HG02759 (cell line): Measurements from ENCODE around the gene MKX.
"Not testable (repeated sequence)": the region's sequence is repeated elsewhere in the genome, so short reads cannot be mapped to it uniquely, and the experiment has no call there.

Experiments
- ATAC-seq: cut with Tn5 transposase; IDR thresholded peaks from one replicate; pipeline ENCODE4 v1.9.1; 2021; ENCODE audit warnings: mild to moderate bottlenecking, moderate library complexity; ENCODE audit not compliant: unreplicated experiment

The MKX gene

DNA sequence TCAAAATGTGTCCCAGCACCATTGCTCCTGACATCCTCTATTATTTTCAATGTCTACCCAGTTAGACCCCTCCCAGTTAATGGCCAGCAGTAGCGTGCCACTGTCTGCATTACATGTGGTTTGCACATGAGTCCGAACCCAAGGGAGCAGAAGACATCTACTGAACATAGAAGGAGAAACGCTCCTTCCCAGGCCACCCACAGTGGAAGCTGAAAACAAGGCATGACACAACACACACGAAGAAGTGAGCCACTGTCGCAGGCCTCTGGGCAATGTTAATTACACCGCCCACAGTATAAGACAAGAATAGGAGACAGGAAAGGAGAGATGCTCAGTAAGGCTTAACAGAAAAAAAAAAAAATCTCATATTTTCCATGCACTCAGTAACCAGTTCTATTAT is 50.5 kb downstream of the MKX start:
- no peak for ATAC-seq

DNA sequence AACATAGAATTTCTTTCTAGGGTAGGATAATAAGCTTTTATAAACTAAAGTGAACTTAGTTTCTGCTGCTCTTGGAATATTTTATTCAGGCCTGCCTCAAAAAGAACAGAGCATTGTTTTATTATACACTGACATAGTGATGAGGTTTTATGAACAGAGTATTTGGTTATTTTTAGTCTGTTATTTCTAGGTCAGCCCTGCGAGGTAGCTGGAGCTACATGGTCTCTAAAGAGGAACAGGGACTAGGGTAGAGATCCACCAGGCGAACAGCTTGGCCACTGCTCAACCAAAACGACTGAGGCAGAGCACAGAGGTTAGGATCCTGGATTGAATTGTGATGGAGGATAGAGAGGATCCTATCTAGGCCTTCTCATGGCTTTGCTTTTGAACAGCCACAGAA is 53.0 kb downstream of the MKX start:
- no peak for ATAC-seq

DNA sequence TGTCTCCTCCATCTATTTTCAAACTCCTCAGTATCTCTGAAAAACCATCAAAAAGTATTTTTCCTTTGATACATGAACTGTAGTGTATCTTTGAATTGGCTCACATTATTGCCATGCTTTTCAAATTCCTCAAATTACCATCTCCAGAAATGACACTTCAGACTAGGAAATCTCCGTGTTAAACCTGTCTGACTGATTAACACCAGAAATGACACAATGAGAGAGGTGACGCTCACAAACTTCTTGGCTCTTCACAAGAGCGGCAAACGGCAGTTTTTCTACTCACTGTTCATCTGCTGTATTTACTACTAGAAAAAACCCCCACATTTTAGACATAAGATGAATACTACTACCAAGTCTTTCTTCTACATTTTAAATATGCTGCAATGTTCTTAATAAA is 56.6 kb downstream of the MKX start:
- ATAC-seq: no peak

DNA sequence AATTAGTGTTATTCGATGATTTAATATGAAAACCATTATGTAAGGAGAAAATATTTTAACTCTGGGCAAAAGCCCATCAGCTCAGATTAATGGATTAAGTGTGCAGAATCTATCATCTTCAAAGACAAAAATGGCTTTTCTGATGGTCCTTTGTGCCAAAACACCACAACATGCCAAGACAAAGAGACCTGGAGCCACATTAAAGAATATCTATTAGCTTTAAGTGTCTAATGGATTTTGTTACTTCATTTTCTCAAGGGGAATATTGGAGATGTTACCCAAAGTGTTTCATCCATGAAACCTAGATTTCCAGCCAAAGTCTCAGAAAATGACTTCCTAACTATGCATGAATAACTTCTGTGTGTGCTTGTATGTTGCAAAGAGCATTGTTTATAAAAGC is 57.3 kb downstream of the MKX start:
- no peak for ATAC-seq

DNA sequence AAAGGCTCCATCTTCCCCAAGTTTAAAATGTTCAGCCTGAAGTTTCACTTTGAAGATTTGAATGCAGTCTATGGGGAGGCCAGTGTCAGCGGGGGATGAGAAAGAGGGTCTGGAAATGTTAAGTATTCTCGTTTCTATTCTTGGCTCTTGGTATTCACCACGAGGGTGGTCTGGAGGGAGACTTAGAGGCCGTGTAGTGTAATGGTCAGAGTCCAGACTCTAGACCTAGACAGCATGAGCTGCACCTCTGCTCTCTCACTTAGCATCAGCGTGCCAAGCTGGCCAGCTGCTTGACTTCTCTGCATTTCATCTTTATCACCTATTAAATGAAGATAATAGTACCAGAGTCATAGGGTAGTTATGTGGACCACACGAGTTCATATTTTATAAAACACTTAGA is 57.9 kb downstream of the MKX start:
- ATAC-seq: no peak

DNA sequence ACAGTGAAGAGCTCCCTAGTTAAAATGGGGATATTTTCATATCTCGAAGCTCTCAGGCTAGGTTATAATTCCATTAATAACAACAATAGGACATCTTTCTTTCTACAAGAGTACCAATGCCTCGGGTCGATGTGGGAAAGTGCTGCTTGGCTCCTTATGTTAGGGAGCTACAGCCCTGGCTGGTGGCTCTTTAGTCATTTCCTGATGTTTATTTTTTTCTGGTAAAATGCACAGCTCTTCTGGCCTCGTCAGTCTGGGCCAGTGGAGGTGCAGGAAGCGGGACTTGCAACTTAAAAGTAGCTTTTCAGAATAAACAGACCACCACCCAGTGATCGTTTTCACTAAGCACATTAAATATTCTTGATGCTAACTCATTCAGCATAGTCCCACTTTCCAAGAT is 58.3 kb downstream of the MKX start:
- ATAC-seq: no peak

DNA sequence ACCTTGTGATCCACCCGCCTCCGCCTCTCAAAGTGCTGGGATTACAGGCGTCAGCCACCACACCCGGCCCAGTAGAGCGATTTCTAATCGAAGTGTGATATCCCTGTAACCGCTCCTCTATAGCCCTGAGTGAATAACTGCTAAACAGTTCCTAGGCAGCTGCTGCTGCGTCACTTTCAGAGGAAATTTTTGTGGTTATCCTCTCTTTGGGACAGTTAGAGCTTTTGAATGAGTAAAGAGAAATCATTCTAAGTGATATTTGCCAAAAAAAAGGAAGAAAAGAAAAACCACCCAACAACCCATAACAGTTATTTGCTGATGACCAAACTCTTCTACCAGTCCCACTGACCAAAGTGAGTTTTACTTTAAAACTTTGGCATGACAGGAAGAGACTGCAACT is 59.9 kb downstream of the MKX start:
- no peak for ATAC-seq

DNA sequence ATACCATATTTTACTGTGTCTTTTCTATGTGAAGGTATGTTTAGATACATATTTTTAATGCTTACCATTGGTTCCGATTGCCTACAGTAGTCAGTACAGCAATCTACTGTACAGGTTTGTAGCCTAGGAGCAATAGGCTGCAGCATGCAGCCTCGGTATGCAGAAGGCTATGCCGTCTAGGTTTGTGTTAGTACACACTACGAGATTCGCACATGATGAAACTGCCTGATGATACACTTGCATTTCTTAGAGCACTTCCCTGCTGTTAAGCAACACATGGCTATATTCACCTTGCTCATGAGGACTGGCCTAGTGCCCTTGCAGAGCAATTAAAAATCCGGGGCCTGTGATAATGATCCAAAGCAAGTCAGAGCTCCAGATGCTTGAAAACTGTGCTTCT is 62.4 kb downstream of the MKX start:
- ATAC-seq: no peak

DNA sequence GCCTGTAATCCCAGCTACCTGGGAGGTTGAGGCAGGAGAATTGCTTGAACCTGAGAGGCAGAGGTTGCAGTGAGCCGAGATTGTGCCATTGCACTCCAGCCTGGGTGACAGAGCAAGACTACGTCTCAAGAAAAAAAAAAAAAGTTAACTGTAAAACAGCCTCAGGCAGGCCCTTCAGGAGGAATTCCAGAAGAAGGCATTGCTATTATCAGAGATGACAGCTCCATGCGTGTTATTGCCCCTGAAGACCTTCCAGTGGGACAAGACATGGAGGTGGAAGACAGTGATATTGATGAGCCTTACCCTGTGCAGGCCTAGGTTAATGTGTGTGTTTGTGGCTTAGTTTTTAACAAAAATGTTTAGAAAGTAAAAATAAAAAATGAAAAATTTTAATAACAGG is 63.8 kb downstream of the MKX start:
- ATAC-seq: not testable (repeated sequence)

DNA sequence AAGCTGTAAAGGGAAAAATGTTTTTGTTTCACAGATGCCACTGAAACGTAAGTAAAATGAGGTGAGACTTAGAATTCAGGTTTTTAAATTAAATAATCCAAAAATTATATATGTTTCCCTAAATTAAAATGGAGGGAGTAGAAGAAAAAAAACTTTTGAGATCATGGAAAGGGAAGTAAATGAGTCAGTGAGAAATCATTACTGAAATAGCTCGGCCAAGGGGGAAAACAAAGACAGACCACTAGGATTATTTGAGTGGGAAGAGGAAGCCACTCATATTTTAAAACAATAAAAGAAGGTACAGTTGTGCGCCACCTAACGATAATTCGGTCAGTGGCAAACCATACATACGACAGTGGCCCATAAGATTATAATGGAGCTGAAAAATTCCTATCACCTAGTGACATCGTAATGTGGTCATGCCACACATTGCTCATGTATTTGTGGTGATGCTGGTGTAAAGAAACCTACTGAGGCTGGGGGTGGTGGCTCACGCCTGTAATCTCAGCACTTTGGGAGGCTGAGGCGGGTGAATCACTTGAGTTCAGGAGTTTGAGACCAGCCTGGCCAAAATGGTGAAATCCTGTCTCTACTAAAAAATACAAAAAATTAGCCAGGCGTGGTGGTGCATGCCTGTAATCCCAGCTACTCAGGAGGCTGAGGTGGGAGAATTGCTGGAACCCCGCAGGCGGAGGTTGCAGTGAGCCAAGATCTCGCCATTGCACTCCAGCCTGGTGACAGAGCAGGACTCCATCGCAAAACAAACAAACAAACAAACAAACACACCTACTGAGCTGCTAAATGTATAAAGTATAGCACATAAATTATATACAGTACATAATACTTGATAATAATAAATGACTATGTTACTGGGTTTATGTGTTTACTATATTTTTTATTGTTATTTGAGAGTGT is 64.7 kb downstream of the MKX start:
- ATAC-seq: no peak

DNA sequence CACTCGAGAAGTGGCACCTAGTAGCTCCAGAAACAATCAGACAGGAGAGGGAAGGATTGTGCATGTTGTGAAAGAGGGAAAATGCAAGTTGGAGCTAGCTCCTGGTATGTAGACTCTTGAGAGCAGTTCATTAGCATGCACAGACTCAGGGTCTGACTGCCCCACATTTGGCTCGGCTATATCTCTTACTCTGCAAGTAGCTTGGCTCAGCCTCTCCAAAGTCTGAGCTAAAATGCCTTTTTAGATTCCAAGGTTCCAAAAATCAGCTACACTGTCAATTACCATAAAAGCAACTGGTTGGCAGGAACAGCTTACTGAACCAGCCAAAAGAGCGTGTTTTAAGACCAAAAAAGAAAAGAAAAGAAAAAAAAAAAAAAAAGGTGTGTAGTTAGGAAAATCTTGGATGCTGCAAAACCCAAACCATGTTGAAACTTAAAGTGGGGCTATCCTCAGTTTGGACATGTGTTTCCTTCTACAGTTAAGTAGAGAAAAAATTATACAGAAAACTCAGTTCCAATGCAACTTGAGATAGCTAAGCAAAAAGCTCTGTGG is 65.5 kb downstream of the MKX start:
- no peak for ATAC-seq

DNA sequence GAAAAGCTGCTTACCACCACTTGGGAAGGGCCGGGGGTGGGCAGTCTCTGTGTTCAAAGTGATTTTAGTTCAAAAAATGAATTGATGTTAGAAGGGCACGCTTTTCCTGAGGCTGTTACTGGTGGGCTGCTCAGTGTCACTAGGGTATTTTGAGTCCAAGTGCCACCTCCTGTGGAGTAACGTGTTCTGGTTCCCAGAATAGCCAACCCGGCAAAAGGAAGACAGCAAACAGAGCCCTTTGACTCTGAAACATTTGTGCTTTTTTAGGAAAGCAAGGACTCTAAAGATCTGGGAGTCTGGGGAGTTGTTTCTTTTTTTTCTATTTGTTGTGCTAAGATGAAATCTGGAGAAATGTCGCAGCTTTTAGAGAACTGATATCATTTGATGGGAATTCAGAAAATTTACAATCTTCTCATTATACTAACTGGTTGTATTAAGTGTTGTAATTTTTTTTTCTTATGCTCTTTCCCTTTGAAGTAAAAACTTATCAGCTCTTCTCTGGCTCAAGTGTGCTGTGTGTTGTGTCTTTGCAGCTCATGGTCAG is 66.2 kb downstream of the MKX start:
- no peak for ATAC-seq

DNA sequence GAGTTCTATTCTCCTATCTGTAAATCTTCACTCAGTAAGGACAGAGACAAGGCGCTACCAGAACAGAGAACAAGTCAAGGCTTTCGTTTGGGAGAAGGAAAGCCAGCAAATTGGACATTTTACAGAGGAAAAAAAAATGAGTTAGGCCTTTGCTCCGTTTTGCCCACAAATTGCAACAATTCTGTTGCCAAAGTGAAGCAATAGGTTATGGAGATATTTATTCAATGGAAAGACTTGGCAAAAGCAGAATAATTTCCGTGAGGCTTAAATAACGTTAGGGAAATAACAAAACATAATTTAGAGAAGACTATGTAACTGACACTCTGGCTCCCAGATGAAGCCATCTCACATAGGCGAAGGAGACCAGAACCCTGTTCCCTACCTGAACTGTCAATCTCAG is 67.5 kb downstream of the MKX start:
- no peak for ATAC-seq

DNA sequence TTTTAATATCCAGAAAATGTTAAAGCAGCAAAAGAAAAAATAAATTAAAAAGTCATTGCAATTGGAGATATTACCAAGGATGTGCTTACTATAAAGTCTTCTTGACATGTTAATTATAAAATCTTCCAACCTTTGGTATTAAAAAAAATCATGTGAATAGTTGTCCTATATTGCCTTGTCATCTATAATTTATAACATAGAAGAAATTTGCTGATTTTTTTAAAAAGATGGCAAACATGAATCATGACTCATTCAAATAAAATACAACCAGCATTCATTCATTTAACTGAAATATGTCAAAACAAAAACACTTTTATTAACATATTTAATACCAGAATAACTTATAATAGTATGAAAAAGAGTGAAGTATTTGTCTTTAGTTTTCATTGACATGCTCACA is 72.6 kb downstream of the MKX start:
- ATAC-seq: no peak

DNA sequence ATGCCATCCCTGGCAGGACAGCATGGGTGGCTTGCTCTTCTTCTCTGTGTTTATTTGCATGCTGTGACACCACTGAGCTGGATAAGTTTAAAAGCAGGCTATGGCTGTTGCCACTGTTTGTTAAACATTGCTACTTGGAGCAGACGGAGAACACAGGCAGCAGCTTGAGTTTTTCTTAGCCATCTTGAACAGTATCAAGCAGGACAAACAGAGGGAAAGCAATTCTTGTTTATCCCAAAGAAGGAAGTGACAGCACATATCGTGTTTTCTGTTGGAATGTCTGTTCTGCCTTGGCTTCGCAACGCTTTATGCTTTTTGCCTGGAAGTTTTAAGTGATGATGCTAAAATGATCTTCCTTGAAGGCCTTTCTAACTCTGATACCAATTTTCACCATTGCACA is 73.8 kb downstream of the MKX start:
- ATAC-seq: no peak

DNA sequence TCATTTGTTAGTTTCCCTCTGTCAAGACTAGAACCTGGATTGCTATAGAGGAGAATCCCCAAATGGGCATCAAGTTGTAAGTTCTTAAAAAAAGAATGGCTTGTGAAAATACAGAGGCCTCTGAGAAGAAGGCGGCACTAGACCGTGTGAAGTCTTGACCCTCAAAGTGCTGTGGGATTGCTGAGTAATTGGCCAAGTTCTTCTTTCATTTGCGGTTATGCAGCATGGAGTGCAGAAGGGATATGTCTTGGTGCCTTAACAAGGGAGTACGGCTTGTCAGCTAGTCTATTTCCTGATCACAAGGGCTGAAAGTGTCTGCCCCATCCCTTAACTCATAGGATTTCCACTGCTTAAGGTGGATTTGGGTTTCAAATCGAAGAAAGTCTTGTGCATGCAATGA is 81.2 kb downstream of the MKX start:
- no peak for ATAC-seq

DNA sequence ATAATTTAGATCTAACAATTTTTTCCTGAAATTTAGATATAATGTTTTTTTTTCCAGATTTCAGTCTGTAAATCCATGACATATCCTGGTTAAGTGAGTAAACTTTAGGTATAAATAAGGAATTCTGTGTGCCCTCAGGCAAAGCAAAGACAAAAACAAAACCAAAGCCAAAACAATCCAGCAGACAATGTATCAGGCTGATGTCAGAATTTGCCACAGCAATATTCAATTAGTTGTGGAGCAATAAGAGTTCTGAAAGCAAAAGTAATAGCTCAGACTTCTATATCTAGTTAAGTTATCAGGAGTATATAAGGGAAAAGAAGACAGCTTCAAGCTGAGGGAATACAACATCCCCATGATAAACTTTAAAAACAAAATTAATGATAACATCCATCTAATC is 82.0 kb downstream of the MKX start:
- no peak for ATAC-seq

DNA sequence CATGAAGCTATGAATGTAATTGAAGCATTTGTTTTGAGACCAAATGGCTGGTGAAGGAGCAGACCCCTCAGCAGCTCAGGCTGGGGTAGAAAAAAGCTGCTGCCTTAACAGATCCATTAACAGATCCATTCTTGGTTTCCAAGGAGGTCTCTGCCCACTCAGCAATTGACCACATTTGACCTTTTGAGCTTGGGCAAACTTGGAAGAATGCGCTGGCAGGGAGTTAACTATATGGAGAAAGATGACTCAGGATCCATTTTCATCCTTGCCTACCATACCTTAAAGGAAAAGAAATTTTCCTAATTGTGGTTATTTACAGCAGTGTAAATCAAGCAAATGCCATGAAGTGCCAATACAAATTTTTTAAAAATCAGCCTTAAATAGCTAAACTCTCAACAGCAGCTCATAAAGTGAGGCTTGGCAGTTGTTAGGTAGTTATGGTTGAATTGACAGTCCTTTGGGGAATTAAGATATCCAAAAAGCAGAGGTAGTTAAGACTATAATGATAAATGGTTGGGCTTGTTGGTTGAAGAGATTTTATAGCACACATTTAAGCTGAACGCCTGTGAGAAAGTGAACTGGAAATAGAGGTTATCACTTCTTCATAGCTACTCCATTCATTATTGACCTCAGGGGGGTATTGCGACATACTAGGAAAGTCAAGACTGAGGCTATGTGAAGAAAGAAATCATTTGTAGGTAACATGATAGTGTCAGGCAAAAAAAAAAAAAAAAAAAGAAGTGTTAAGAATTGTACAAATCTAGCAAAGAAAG is 83.9 kb downstream of the MKX start:
- no peak for ATAC-seq

DNA sequence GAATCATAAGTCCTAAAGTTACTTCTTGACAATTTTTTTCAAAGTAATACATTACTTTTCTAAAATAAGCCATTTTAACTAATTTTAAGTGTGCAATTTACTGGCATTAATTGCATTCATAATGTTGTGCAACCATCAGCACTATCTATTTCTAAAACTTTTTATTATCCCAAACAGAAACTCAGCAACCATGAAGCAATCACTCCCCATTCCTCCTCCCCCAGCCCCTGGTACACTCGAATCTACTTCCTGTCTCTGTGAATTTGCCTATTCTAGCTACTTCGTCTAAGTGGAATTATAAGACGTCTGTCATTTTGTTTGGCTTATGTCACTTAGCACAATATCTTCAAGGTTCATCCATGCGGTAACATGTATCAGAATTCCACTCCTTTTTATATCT is 84.9 kb downstream of the MKX start:
- no peak for ATAC-seq

DNA sequence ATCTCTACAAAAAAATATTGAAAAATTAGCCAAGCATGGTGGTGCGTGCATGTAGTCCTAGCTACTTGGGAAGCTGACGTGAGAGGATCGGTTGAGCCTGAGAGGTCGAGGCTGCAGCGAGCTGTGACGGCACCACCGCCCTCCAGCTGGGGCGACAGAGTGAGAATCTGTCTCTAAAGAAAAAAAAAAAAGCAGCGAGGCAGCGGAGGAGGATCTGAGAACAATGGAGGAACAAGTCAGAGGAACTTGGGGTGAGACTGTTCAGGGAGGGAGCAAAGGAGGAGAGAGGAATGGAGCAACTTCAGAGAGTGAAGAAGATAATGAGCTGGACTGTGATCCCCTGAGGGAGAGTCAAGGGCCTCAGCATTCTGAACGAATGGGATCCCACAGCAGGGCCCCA is 85.4 kb downstream of the MKX start:
- ATAC-seq: no peak

DNA sequence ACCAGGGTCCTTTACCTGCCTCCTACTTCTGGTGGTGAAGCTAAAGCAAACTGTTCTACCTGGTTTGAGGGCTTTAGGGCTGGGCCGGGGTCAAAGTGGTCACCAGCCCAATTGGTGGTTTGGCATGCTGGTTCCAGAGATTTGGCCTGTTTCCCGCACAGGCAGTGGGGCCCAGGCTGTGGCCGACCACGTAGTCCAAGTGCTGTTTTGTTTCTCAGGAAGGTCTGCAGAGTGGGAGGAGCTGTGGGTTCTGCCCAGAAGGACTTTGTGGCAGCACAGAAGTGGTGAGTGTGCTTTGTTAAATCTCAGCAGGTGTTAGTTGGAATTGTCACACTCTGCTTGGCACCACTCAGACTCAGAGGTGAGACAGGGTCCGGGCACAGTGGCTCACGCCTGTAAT is 85.8 kb downstream of the MKX start:
- ATAC-seq: no peak

DNA sequence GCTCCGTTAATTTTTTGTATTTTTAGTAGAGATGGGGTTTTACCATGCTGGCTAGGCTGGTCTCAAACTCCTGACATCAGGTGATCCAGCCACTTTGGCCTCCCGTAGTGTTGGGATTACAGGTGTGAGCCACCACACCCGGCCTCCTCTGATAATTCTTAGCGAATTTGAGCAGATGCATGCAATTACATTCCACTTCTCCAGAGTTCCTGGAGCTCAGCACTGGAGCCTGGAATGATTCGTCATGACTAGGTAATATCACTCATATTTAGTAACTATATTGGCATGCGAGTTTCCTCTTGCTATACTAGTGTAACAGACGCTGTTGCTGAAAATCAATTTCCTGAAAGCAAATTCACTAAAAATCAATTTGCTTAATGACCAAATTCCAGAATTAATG is 86.8 kb downstream of the MKX start:
- no peak for ATAC-seq
